A549 (cell line): ENCODE measurements around the gene EXOC4.

Experiments used
- CEBPB ChIP-seq, 2 experiments: fragments of >200 bp in 1 of 2; sonication (Bioruptor Twin) in 1 of 2; formaldehyde crosslinking in 1 of 2; IDR thresholded peaks; 2 replicates each; pipeline ENCODE4 v1.6.1; 2012 to 2016
- FOSL2 ChIP-seq, 2 experiments: fragments of 450-650 bp in 1 of 2; fragments of >200 bp in 1 of 2; sonication (Bioruptor Twin) in 1 of 2; formaldehyde crosslinking; IDR thresholded peaks; 2 replicates each; pipeline versions ENCODE4 v1.5.0 to v1.6.1; 2016 to 2020; ENCODE audit warnings: mild to moderate bottlenecking in 1 of 2, moderate library complexity in 1 of 2
- HOXB13 ChIP-seq: fragments of 250-450 bp; sonication (Bioruptor Pico); IDR thresholded peaks from 2 replicates; pipeline ENCODE4 v1.5.0; 2020; ENCODE audit warnings: low read depth, mild to moderate bottlenecking, moderate library complexity
- NR3C1 ChIP-seq: fragments of >200 bp; sonication (Bioruptor Twin); formaldehyde crosslinking; IDR thresholded peaks from 3 replicates; pipeline ENCODE4 v1.6.1; 2017
- POLR2AphosphoS2 ChIP-seq: conservative IDR thresholded peaks from 2 replicates; pipeline ENCODE4 v1.6.1; 2012; ENCODE audit warnings: low read length, improper control_type of control experiment, inconsistent platforms
- RAD21 ChIP-seq, 2 experiments: fragments of >200 bp in 1 of 2; sonication (Bioruptor Twin) in 1 of 2; formaldehyde crosslinking in 1 of 2; IDR thresholded peaks in 1 of 2; conservative IDR thresholded peaks in 1 of 2; 2 replicates in 1 of 2; 3 replicates in 1 of 2; pipeline ENCODE4 v1.6.1; 2012 to 2018; ENCODE audit warnings: inconsistent platforms in 1 of 2
- RFX5 ChIP-seq: fragments of 450-650 bp; IDR thresholded peaks from 2 replicates; pipeline ENCODE4 v1.7.1; 2014; ENCODE audit warnings: antibody characterized with exemption, mild to moderate bottlenecking, moderate library complexity
- ZFP36 ChIP-seq: fragments of 450-650 bp; IDR thresholded peaks from 2 replicates; pipeline ENCODE4 v1.6.1; 2014; ENCODE audit warnings: borderline replicate concordance; ENCODE audit not compliant: partially characterized antibody
- ZNF302 ChIP-seq: fragments of 250-450 bp; sonication (Bioruptor Pico); IDR thresholded peaks from 2 replicates; pipeline ENCODE4 v1.9.0; 2021; ENCODE audit warnings: inconsistent platforms, mild to moderate bottlenecking, moderate library complexity
- TF ChIP-seq, protein P1 (sequence below): fragments of >200 bp; sonication (Bioruptor Twin); formaldehyde crosslinking; IDR thresholded peaks from 3 replicates; pipeline ENCODE4 v1.5.1; 2016
- TF ChIP-seq, protein P2 (sequence below): fragments of 450-650 bp; IDR thresholded peaks from 2 replicates; pipeline ENCODE4 v1.6.1; 2014; ENCODE audit warnings: antibody characterized with exemption
- TF ChIP-seq, protein P3 (sequence below): fragments of 200-600 bp; sonication (generic); IDR thresholded peaks from 2 replicates; pipeline ENCODE4 v1.6.1; 2016; ENCODE audit warnings: antibody characterized with exemption, mild to moderate bottlenecking, moderate library complexity
- TF ChIP-seq, protein P4 (sequence below): fragments of >200 bp; sonication (Bioruptor Twin); formaldehyde crosslinking; IDR thresholded peaks from 3 replicates; pipeline ENCODE4 v1.6.1; 2016

DNA sequence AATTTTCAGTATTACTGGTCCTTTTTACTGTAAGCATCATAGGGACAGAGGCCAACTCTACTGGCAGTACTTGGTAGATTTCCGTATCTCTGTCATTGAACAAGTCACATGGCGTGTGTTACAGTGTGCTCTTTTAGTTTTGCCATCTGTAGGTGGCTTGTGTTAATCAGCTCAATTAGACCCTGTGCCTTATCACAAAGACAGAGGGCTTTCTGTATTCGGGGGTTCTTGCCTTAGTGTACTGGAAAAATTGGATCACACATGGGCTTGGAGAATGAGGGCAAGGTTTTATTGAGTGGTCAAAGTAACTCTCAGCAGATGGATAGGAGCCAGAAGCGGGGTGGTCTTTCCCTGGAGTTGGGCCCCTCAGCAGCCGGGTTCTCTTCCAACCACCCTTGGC, 853.0 kb downstream of the EXOC4 start:
- no peak for TF ChIP-seq RAD21 (conservative IDR thresholded peaks at IDR 0.05 in 1 of 2, IDR thresholded peaks at IDR 0.05 in 1 of 2)
- TF ChIP-seq, protein P1, sequence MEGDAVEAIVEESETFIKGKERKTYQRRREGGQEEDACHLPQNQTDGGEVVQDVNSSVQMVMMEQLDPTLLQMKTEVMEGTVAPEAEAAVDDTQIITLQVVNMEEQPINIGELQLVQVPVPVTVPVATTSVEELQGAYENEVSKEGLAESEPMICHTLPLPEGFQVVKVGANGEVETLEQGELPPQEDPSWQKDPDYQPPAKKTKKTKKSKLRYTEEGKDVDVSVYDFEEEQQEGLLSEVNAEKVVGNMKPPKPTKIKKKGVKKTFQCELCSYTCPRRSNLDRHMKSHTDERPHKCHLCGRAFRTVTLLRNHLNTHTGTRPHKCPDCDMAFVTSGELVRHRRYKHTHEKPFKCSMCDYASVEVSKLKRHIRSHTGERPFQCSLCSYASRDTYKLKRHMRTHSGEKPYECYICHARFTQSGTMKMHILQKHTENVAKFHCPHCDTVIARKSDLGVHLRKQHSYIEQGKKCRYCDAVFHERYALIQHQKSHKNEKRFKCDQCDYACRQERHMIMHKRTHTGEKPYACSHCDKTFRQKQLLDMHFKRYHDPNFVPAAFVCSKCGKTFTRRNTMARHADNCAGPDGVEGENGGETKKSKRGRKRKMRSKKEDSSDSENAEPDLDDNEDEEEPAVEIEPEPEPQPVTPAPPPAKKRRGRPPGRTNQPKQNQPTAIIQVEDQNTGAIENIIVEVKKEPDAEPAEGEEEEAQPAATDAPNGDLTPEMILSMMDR: no peak
- no peak for TF ChIP-seq CEBPB (IDR thresholded peaks at IDR 0.05)
- no peak for TF ChIP-seq ZFP36
- TF ChIP-seq POLR2AphosphoS2: no peak
- TF ChIP-seq FOSL2 (IDR thresholded peaks at IDR 0.05): no peak
- TF ChIP-seq FOSL2 (CRISPR knock-in tag; IDR thresholded peaks at IDR 0.05): no peak
- TF ChIP-seq, protein P2, sequence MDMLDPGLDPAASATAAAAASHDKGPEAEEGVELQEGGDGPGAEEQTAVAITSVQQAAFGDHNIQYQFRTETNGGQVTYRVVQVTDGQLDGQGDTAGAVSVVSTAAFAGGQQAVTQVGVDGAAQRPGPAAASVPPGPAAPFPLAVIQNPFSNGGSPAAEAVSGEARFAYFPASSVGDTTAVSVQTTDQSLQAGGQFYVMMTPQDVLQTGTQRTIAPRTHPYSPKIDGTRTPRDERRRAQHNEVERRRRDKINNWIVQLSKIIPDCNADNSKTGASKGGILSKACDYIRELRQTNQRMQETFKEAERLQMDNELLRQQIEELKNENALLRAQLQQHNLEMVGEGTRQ: no peak
- TF ChIP-seq, protein P3, sequence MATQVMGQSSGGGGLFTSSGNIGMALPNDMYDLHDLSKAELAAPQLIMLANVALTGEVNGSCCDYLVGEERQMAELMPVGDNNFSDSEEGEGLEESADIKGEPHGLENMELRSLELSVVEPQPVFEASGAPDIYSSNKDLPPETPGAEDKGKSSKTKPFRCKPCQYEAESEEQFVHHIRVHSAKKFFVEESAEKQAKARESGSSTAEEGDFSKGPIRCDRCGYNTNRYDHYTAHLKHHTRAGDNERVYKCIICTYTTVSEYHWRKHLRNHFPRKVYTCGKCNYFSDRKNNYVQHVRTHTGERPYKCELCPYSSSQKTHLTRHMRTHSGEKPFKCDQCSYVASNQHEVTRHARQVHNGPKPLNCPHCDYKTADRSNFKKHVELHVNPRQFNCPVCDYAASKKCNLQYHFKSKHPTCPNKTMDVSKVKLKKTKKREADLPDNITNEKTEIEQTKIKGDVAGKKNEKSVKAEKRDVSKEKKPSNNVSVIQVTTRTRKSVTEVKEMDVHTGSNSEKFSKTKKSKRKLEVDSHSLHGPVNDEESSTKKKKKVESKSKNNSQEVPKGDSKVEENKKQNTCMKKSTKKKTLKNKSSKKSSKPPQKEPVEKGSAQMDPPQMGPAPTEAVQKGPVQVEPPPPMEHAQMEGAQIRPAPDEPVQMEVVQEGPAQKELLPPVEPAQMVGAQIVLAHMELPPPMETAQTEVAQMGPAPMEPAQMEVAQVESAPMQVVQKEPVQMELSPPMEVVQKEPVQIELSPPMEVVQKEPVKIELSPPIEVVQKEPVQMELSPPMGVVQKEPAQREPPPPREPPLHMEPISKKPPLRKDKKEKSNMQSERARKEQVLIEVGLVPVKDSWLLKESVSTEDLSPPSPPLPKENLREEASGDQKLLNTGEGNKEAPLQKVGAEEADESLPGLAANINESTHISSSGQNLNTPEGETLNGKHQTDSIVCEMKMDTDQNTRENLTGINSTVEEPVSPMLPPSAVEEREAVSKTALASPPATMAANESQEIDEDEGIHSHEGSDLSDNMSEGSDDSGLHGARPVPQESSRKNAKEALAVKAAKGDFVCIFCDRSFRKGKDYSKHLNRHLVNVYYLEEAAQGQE: no peak
- TF ChIP-seq NR3C1: no peak
- TF ChIP-seq HOXB13 (CRISPR knock-in tag): no peak
- TF ChIP-seq, protein P4, sequence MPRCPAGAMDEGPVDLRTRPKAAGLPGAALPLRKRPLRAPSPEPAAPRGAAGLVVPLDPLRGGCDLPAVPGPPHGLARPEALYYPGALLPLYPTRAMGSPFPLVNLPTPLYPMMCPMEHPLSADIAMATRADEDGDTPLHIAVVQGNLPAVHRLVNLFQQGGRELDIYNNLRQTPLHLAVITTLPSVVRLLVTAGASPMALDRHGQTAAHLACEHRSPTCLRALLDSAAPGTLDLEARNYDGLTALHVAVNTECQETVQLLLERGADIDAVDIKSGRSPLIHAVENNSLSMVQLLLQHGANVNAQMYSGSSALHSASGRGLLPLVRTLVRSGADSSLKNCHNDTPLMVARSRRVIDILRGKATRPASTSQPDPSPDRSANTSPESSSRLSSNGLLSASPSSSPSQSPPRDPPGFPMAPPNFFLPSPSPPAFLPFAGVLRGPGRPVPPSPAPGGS: no peak
- TF ChIP-seq ZNF302: no peak
- no peak for TF ChIP-seq RFX5
